IMR-90 (cell line): ENCODE results near the gene ROR2. TPM values are rescaled to one million over a fixed set of nuclear protein-coding genes. Genes with fewer than 3 reads are reported as not detected.

Experiments used
- ATAC-seq: fragments of 200-7000 bp; cut with Tn5 transposase; 2 replicates; pipeline ENCODE4 v1.9.1; 2020; ENCODE audit warnings: low read depth, mild to moderate bottlenecking, moderate library complexity
- BruUV-seq: library from RNA; stranded (reverse); fragments of 400-500 nt; replicated peaks from 2 replicates; lab custom pipeline; 2021; lab: Mats Ljungman, UMichigan
- CTCF ChIA-PET: fragments of 300-600 bp; formaldehyde crosslinking; extraction: SDS; loops from one replicate; lab custom pipeline; 2021; ENCODE audit warnings: antibody characterized with exemption; lab: Yijun Ruan, JAX
- POLR2A ChIA-PET: fragments of 300-600 bp; sonication (Branson Sonifier 250); formaldehyde crosslinking; loops from one replicate; lab custom pipeline; 2022; ENCODE audit warnings: antibody characterized with exemption; ENCODE audit not compliant: unreplicated experiment; lab: Charles Lee
- DNase-seq: peaks from one replicate; pipeline ENCODE4 v3.0.0; 2013
- H2AFZ ChIP-seq: replicated peaks from 2 replicates; pipeline ENCODE3; 2013; ENCODE audit warnings: low read length, mild to moderate bottlenecking; ENCODE audit not compliant: poor library complexity
- H2AK5ac ChIP-seq: 2 replicates; pipeline ENCODE4 v1.6.1; 2013; ENCODE audit warnings: low read depth, low read length, inconsistent platforms
- H2AK9ac ChIP-seq: replicated peaks from 2 replicates; pipeline ENCODE3; 2013; ENCODE audit warnings: mild to moderate bottlenecking, low read depth, low read length, moderate library complexity; ENCODE audit not compliant: poor library complexity
- H2BK120ac ChIP-seq: 2 replicates; pipeline ENCODE4 v1.6.1; 2013; ENCODE audit warnings: low read depth, low read length, inconsistent platforms
- H2BK15ac ChIP-seq: 3 replicates; pipeline ENCODE4 v1.6.1; 2013; ENCODE audit warnings: low read depth, low read length, inconsistent platforms
- H2BK20ac ChIP-seq: 2 replicates; pipeline ENCODE4 v1.6.1; 2013; ENCODE audit warnings: low read depth, mild to moderate bottlenecking, inconsistent platforms, low read length, moderate library complexity
- H2BK5ac ChIP-seq: 2 replicates; pipeline ENCODE4 v1.6.1; 2013; ENCODE audit warnings: mild to moderate bottlenecking, low read depth, low read length, inconsistent platforms; ENCODE audit not compliant: poor library complexity, severe bottlenecking
- H3K14ac ChIP-seq: replicated peaks from 2 replicates; pipeline ENCODE4 v1.6.1; 2013; ENCODE audit warnings: low read depth, low read length, inconsistent platforms
- H3K18ac ChIP-seq: 2 replicates; pipeline ENCODE4 v1.6.1; 2013; ENCODE audit warnings: low read depth, low read length, control low read depth
- H3K23ac ChIP-seq: 2 replicates; pipeline ENCODE4 v1.6.1; 2013; ENCODE audit warnings: low read depth, low read length, inconsistent platforms
- H3K27ac ChIP-seq: 2 replicates; pipeline ENCODE4 v1.5.1; 2013; ENCODE audit warnings: mild to moderate bottlenecking, control low read depth, low read length; ENCODE audit not compliant: insufficient read depth
- H3K27me3 ChIP-seq: 2 replicates; pipeline ENCODE4 v1.6.1; 2013; ENCODE audit warnings: low read length; ENCODE audit not compliant: control insufficient read depth, insufficient read depth
- H3K36me3 ChIP-seq: 2 replicates; pipeline ENCODE4 v1.6.1; 2013; ENCODE audit warnings: low read length, mixed read lengths; ENCODE audit not compliant: control insufficient read depth, insufficient read depth
- H3K4ac ChIP-seq: 2 replicates; pipeline ENCODE4 v1.6.1; 2013; ENCODE audit warnings: low read depth, low read length, inconsistent platforms
- H3K4me1 ChIP-seq: 2 replicates; pipeline ENCODE4 v1.6.1; 2013; ENCODE audit warnings: low read length, mixed read lengths; ENCODE audit not compliant: control insufficient read depth, insufficient read depth
- H3K4me2 ChIP-seq: 2 replicates; pipeline ENCODE4 v1.6.1; 2013; ENCODE audit warnings: low read depth, mild to moderate bottlenecking, control low read depth, low read length, moderate library complexity
- H3K4me3 ChIP-seq: 2 replicates; pipeline ENCODE4 v1.5.1; 2013; ENCODE audit warnings: low read depth, mild to moderate bottlenecking, control low read depth, low read length, moderate library complexity; ENCODE audit not compliant: insufficient read depth
- H3K56ac ChIP-seq: 2 replicates; pipeline ENCODE4 v1.6.1; 2013; ENCODE audit warnings: low read length, inconsistent platforms; ENCODE audit not compliant: insufficient read depth; ENCODE audit errors: extremely low read depth
- H3K79me1 ChIP-seq, 2 experiments: 2 replicates each; pipeline ENCODE4 v1.6.1; 2013; ENCODE audit warnings: low read length in 2 of 2, inconsistent platforms in 1 of 2, low read depth in 1 of 2
- H3K9ac ChIP-seq: 2 replicates; pipeline ENCODE4 v1.6.1; 2013; ENCODE audit warnings: low read depth, low read length, control low read depth
- H3K9me1 ChIP-seq: 2 replicates; pipeline ENCODE4 v1.6.1; 2013; ENCODE audit warnings: low read length, inconsistent platforms; ENCODE audit not compliant: insufficient read depth
- H3K9me3 ChIP-seq: 2 replicates; pipeline ENCODE4 v1.6.1; 2013; ENCODE audit warnings: low read length; ENCODE audit not compliant: control insufficient read depth, insufficient read depth
- H4K20me1 ChIP-seq: 2 replicates; pipeline ENCODE4 v1.6.1; 2013; ENCODE audit warnings: low read length, inconsistent platforms; ENCODE audit not compliant: insufficient read depth
- H4K5ac ChIP-seq: 2 replicates; pipeline ENCODE4 v1.6.1; 2013; ENCODE audit warnings: mild to moderate bottlenecking, low read depth, low read length, control low read depth
- H4K8ac ChIP-seq, 2 experiments: 2 replicates each; pipeline ENCODE4 v1.6.1; 2013; ENCODE audit warnings: low read depth in 2 of 2, low read length in 2 of 2, control low read depth in 1 of 2, inconsistent platforms in 1 of 2
- H4K91ac ChIP-seq: 2 replicates; pipeline ENCODE4 v1.6.1; 2013; ENCODE audit warnings: low read depth, low read length, inconsistent platforms; ENCODE audit not compliant: insufficient read depth
- MXI1 ChIP-seq: IDR thresholded peaks from 2 replicates; pipeline ENCODE4 v1.6.1; 2012; ENCODE audit warnings: low read depth, mild to moderate bottlenecking, low read length, moderate library complexity, borderline replicate concordance
- NFE2L2 ChIP-seq: fragments of 150-350 bp; IDR thresholded peaks from 2 replicates; pipeline ENCODE4 v1.6.1; 2016; ENCODE audit warnings: low read depth, mild to moderate bottlenecking, low read length
- POLR2A ChIP-seq: IDR thresholded peaks from 2 replicates; pipeline ENCODE4 v1.6.1; 2012; ENCODE audit warnings: mild to moderate bottlenecking, low read depth, low read length
- WGBS, 2 experiments: methylation state at CpG; one replicate each; pipeline versions ENCODE4 v1.1.5 to v1.1.7; 2013; ENCODE audit warnings: missing lambda C conversion rate in 2 of 2; ENCODE audit not compliant: insufficient read length in 1 of 2; ENCODE audit errors: extremely low coverage in 2 of 2; 5-methylcytosine and 5-hydroxymethylcytosine counted together
- dilution Hi-C: fragments of 300-500 bp; cut with HindIII; formaldehyde crosslinking; loops from one replicate; pipeline ENCODE4 v1.14.3; 2018; ENCODE audit warnings: low sequenced_read_pairs; ENCODE audit not compliant: unreplicated experiment
- in situ Hi-C: fragments of 300-500 bp; cut with MboI; formaldehyde crosslinking; loops from 3 replicates; pipeline ENCODE4 v1.14.3; 2019; ENCODE audit warnings: low sequenced_read_pairs, inconsistent platforms, mixed read lengths
- intact Hi-C: fragments of 100-400 bp; cut with micrococcal nuclease; formaldehyde crosslinking; loops from 2 replicates; pipeline ENCODE4 v1.10.0; 2022
- polyA plus RNA-seq, 3 experiments: library from polyadenylated mRNA; depleted of rRNA; stranded (reverse); fragments of >200 nt; gene quantifications; 2 replicates each; pipeline ENCODE4 v1.2.3, GENCODE V29; 2012; ENCODE audit warnings: low replicate concordance in 1 of 3
- total RNA-seq: library from RNA; depleted of rRNA; stranded (reverse); fragments of >200 nt; gene quantifications from 2 replicates; pipeline ENCODE4 v1.2.3, GENCODE V29; 2012
- TF ChIP-seq, protein P1 (sequence below): conservative IDR thresholded peaks from 2 replicates; pipeline ENCODE4 v1.5.1; 2012; ENCODE audit warnings: mild to moderate bottlenecking, low read depth, low read length, improper control_type of control experiment
- TF ChIP-seq, protein P2 (sequence below): fragments of 150-350 bp; IDR thresholded peaks from 2 replicates; pipeline ENCODE4 v1.6.1; 2017; ENCODE audit warnings: mild to moderate bottlenecking, antibody characterized with exemption, low read length, low read depth

The ROR2 gene
- total and polyA plus RNA-seq, 2 of the 4 experiments (the other 2 are of a cell fraction), result 2.3 to 4.8 TPM

DNA sequence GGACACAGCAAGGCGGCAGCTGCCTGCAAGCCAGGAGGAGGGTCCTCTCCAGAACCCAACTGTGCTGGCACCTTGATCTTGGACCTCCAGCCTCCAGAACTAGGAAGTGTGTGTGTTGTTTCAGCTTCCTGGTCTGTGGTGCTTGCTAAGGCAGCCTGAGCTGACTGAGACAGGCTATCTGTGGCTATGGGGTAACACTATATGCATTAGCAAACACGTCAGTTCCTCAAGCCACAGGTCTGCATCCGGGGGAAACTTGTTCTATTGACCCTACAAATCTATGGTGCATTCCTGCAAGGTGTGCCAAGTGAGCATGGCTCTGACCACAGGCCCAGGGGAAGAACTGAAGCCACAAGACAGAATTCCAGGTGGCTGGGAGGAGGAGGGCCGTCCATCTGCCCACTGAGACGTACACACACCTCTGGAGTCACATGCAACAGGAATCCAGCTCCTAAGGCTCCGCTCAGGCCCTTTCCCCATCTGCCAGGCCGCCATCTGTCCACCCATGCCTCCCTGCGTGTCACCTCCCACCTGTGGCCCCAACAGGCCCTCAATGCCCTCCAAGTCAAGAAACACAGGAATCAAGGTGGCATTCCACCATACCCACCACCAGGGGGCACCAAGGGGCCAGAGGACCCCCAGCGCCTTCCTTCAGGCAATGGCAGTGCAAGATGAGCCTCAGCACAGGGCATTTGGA is 174.9 kb downstream of the ROR2 start (continued):
- TF ChIP-seq NFE2L2 (no peak), MXI1 (no peak)

DNA sequence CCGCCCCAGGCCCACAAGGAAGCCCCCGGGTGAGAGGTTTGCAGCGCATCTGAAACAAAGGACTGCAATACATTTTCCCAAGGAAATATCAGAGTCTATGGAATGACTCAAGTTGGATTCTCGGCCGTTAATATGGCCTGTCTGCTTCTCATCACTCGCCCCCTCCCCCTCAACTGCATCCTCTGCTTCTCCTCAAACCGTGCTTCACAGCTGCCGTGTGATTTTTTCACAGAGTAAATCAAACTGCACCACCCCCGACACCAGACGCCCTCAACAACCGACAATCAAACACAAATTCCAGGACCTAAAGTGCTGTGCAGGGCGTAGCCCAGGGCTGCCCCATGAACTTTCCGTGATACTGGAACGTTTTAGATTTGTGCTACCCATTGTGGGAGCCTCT is 176.9 kb downstream of the ROR2 start:
- TF ChIP-seq, protein P1, sequence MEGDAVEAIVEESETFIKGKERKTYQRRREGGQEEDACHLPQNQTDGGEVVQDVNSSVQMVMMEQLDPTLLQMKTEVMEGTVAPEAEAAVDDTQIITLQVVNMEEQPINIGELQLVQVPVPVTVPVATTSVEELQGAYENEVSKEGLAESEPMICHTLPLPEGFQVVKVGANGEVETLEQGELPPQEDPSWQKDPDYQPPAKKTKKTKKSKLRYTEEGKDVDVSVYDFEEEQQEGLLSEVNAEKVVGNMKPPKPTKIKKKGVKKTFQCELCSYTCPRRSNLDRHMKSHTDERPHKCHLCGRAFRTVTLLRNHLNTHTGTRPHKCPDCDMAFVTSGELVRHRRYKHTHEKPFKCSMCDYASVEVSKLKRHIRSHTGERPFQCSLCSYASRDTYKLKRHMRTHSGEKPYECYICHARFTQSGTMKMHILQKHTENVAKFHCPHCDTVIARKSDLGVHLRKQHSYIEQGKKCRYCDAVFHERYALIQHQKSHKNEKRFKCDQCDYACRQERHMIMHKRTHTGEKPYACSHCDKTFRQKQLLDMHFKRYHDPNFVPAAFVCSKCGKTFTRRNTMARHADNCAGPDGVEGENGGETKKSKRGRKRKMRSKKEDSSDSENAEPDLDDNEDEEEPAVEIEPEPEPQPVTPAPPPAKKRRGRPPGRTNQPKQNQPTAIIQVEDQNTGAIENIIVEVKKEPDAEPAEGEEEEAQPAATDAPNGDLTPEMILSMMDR, result no peak
- TF ChIP-seq, protein P2, sequence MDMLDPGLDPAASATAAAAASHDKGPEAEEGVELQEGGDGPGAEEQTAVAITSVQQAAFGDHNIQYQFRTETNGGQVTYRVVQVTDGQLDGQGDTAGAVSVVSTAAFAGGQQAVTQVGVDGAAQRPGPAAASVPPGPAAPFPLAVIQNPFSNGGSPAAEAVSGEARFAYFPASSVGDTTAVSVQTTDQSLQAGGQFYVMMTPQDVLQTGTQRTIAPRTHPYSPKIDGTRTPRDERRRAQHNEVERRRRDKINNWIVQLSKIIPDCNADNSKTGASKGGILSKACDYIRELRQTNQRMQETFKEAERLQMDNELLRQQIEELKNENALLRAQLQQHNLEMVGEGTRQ, result no peak
- no peak for TF ChIP-seq POLR2A
- H3K4ac ChIP-seq, result no peak overlapping the region
- no peak overlapping the region for H3K4me3 ChIP-seq
- H3K9me3 ChIP-seq, result no peaks in the 10 kb centered on the region
- peaks cover 18% of the 10 kb centered on the region for H3K9me1 ChIP-seq
- H2BK120ac ChIP-seq, result no peak overlapping the region
- no peak overlapping the region for H2BK15ac ChIP-seq
- ATAC-seq (no peak), DNase-seq (no peak)
- H4K5ac ChIP-seq, result no peak overlapping the region
- WGBS, 2 experiments, result 73% methylated on average over 9 of the region's 14 CpGs; no CpG with 5 or more reads in 1 of the 2 experiments
- CTCF ChIA-PET, result interaction anchor here (0.9 to 1.2 kb wide), 2 partner anchors 177 to 182 kb away, joined by 3 to 4 read pairs; partner anchors contain the start of gene ROR2
- H2AK9ac ChIP-seq, result no peak overlapping the region
- H3K4me2 ChIP-seq, result no peak overlapping the region
- H3K18ac ChIP-seq, result no peak overlapping the region
- H4K20me1 ChIP-seq, result peaks cover 8% of the 10 kb centered on the region
- no peak overlapping the region for H2AFZ ChIP-seq
- no peaks in the 10 kb centered on the region for H3K27me3 ChIP-seq
- H3K56ac ChIP-seq, result no peak overlapping the region
- H2AK5ac ChIP-seq, result no peak overlapping the region
- intact Hi-C loops, result loop anchor here (10.0 kb wide), 2 partner anchors 262 to 472 kb away; no protein-coding TSS in a partner anchor
- no peak overlapping the region for H4K8ac ChIP-seq
- H2BK20ac ChIP-seq, result no peak overlapping the region
- H3K14ac ChIP-seq, result no peak overlapping the region
- no peak overlapping the region for H4K91ac ChIP-seq
- H3K23ac ChIP-seq, result no peak overlapping the region
- H3K27ac ChIP-seq, result no peak overlapping the region
- POLR2A ChIA-PET, result no interaction called here
- H3K9ac ChIP-seq, result no peak overlapping the region
- in situ Hi-C loops, result loop anchor here (10.0 kb wide), 1 partner anchor 182 kb away; the partner anchor contains the start of gene ROR2
- dilution Hi-C loops, result no loop called here
- BruUV-seq, result no TSS peak
- H3K36me3 ChIP-seq, result peaks cover 11% of the 10 kb centered on the region; the same call in 1 of the 2 replicates
- H3K4me1 ChIP-seq, result peaks cover 33% of the 10 kb centered on the region
- peaks cover 0 to 11% of the 10 kb centered on the region in 2 experiments; a peak in 1 of 4 replicates for H3K79me1 ChIP-seq
- H2BK5ac ChIP-seq, result no peak overlapping the region
